BE2C (cell line): ENCODE results near the gene TLE4.

Experiments used
- DNase-seq: peaks from one replicate; pipeline ENCODE4 v3.0.0-alpha.2; 2020
- H3K27me3 ChIP-seq: fragments of 250-450 bp; sonication (Bioruptor Pico); 2 replicates; pipeline ENCODE4 v1.5.1; 2020; ENCODE audit warnings: mild to moderate bottlenecking
- H3K36me3 ChIP-seq: fragments of 250-450 bp; sonication (Bioruptor Pico); 2 replicates; pipeline ENCODE4 v1.5.1; 2020; ENCODE audit warnings: mild to moderate bottlenecking
- H3K4me1 ChIP-seq: fragments of 250-450 bp; sonication (Bioruptor Pico); 2 replicates; pipeline ENCODE4 v1.5.1; 2020
- H3K4me3 ChIP-seq: 2 replicates; pipeline ENCODE4 v1.5.1; 2011; ENCODE audit warnings: low read depth, low read length
- H3K9me3 ChIP-seq: fragments of 250-450 bp; sonication (Bioruptor Pico); 2 replicates; pipeline ENCODE4 v1.5.1; 2020
- TF ChIP-seq, protein P1 (sequence below): IDR thresholded peaks from 2 replicates; pipeline ENCODE4 v1.5.1; 2012; ENCODE audit warnings: mild to moderate bottlenecking, low read depth, low read length

TLE4 gene

DNA sequence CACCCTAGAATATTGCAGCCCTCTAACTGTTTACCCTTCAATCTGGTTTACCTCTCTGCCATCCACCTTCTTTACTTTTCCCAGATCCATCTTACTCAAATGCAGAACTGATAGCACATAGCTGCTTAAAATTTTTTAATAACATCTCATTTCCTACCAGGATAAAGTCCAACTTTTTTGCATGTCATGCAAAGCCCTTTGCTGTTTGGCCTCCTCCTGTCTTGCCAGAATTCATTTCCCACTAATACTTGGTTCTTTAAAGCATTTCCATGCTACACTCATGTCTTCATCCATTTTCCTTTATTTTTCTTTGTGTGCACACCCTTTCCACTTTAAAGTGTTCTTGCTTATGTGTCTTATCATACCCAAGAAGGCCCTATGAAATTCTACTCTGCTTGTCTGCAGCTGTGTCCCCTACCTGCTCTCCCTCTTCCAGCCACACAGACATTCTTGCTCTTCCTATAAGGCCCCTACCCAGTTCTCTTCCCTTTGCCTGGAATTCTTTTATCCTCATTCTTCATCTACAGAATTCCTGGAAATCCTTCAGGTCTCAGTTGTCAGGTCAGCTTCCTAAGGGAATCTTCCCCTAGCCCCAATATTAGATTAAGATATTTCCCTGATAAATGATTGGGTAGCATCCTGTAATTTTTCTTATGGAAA lies 50.3 kb downstream of the TLE4 start:
- no peak overlapping the region for H3K4me3 ChIP-seq
- no peak for DNase-seq
- peaks cover 5% of the 10 kb centered on the region for H3K36me3 ChIP-seq
- peaks cover 2% of the 10 kb centered on the region; the same call in 1 of the 2 replicates for H3K4me1 ChIP-seq
- H3K9me3 ChIP-seq, result no peaks in the 10 kb centered on the region; the same call in 1 of the 2 replicates
- no peaks in the 10 kb centered on the region for H3K27me3 ChIP-seq
- TF ChIP-seq, protein P1, sequence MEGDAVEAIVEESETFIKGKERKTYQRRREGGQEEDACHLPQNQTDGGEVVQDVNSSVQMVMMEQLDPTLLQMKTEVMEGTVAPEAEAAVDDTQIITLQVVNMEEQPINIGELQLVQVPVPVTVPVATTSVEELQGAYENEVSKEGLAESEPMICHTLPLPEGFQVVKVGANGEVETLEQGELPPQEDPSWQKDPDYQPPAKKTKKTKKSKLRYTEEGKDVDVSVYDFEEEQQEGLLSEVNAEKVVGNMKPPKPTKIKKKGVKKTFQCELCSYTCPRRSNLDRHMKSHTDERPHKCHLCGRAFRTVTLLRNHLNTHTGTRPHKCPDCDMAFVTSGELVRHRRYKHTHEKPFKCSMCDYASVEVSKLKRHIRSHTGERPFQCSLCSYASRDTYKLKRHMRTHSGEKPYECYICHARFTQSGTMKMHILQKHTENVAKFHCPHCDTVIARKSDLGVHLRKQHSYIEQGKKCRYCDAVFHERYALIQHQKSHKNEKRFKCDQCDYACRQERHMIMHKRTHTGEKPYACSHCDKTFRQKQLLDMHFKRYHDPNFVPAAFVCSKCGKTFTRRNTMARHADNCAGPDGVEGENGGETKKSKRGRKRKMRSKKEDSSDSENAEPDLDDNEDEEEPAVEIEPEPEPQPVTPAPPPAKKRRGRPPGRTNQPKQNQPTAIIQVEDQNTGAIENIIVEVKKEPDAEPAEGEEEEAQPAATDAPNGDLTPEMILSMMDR, result no peak

DNA sequence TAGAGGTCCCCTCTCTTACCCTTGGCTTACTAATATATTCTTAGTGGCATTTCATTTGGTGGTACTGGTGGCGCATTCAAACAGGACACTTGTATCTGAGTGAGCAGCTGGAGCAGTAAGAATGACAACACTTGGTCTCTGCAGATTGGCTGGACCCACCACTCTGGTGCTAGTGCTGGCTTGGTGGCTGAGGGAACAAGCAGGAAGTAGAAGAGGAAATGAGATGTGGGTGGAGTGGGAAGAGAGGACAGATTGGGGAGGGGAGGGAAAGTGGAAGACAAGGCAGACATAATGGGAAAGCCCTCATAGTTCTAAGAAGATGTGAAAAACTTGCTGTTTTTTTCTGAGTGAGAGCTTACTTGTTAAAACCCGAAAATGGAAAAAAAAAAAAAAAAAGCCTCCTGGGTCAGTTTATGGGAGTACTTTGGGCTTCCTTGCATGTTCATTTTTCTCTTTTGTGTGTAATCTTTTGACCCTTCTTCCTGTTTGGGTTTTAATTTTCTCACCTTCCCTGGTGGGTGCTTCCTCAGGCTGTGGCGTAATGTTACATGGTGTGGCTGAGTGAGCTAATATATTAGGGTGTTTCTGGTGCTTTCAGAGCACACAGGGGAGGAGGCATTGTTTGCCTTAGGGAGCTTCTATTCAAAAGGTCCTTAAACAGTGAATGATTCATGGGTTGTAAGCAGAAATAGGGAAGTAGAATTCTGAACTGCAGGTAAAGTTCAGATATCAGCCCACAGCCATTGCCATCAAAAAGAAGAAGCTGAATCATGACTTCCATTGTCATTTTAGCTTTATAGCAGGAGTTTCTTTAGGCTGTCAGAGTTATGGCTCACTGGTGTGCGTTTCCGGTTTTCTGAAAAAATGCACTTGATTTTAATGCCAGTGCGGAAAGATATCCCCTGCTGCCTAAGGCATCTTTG lies 52.3 kb downstream of the TLE4 start:
- peaks cover 2% of the 10 kb centered on the region; the same call in 1 of the 2 replicates for H3K4me1 ChIP-seq
- TF ChIP-seq, protein P1, result no peak
- no peaks in the 10 kb centered on the region for H3K27me3 ChIP-seq
- H3K9me3 ChIP-seq, result no peaks in the 10 kb centered on the region; the same call in 1 of the 2 replicates
- peak; percentile 19 for DNase-seq
- H3K36me3 ChIP-seq, result peaks cover 8% of the 10 kb centered on the region
- H3K4me3 ChIP-seq, result no peak overlapping the region

GRCh38 chr9:79629721-79630120 lies 58.0 kb downstream of the TLE4 start:
- TF ChIP-seq, protein P1, result no peak
- peaks cover 36% of the 10 kb centered on the region for H3K4me1 ChIP-seq
- H3K9me3 ChIP-seq, result no peaks in the 10 kb centered on the region
- no peak for DNase-seq
- no peak overlapping the region for H3K4me3 ChIP-seq
- H3K36me3 ChIP-seq, result peaks cover 8% of the 10 kb centered on the region
- H3K27me3 ChIP-seq, result no peaks in the 10 kb centered on the region

DNA sequence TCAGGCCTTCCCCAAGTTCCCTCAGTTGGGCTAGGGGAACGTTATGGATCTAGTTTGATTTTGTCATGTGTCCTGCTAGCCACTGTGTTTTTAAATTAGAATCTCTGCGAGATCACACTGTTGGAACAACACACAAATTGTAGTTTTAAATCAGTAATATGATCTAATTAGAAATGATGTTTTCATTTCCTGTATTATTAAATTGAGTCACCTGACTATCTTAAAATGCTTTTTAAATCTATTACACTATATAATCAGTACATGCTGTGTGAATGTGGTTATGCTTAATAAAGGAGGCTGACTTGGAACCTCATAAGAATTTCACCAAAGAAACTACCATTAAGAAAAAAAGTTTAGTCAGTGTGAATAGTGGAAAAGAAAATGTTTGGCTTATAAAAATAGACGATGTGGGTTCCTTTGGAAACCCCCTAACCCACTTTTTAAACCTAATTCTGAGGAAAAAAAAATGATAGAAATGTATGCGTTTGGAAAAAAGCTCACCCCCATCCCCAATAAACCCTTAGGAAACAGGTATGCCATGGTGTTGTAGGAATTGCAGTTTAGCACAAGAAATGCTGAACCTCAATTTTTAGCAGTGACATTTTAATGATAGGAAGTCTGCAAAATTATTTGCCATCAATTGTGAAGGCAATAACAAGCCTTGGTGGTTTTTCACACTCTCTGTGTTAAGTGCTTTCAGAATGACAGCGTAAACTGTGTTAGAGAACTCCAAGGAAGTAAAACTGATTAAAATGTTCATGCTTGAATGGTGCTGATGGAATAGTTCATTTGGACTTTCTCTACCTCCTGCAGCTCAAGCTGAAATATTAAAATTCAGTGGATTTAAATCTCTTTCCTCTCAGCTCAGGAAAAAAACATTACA lies 59.0 kb downstream of the TLE4 start:
- Histone ChIP-seq H3K4me3 (no peak overlapping the region), H3K9me3 (no peaks in the 10 kb centered on the region), H3K27me3 (no peaks in the 10 kb centered on the region), H3K4me1 (peaks cover 36% of the 10 kb centered on the region), H3K36me3 (peaks cover 10% of the 10 kb centered on the region)
- TF ChIP-seq, protein P1, result no peak
- DNase-seq, result no peak

- Histone ChIP-seq H3K4me3 (no peak overlapping the region), H3K27me3 (no peaks in the 10 kb centered on the region), H3K36me3 (peaks cover 15% of the 10 kb centered on the region), H3K9me3 (no peaks in the 10 kb centered on the region), H3K4me1 (peaks cover 36% of the 10 kb centered on the region)
- no peak for DNase-seq
- TF ChIP-seq, protein P1, result no peak
These were observed 60.3 kb downstream of the TLE4 start for GRCh38 chr9:79632060-79632459.
